Heart left ventricle (tissue), 16 donors: ENCODE data around the gene AQP6. TPM values are rescaled to one million over a fixed set of nuclear protein-coding genes. Genes with fewer than 3 reads are reported as not detected.

Experiments
- ATAC-seq, 4 donors: fragments of 200-7000 bp; cut with Tn5 transposase; one replicate each; pipeline ENCODE4 v1.9.1; 2020 to 2022; ENCODE audit warnings: moderate library complexity in 4 of 4, mild to moderate bottlenecking in 3 of 4, moderate number of reproducible peaks in 1 of 4
- DNase-seq, 5 donors: peaks; one replicate each; pipeline ENCODE4 v3.0.0-alpha.2; 2020
- H3K27ac ChIP-seq, 12 donors: fragments of 200-600 bp; sonication (generic) in 4 of 12; one replicate each; pipeline versions ENCODE4 v1.5.0 to v1.8.0; 2016 to 2022; ENCODE audit warnings: mild to moderate bottlenecking in 2 of 12
- H3K27me3 ChIP-seq, 9 donors: fragments of 200-600 bp; sonication (generic) in 2 of 9; one replicate each; pipeline versions ENCODE4 v1.5.1 to v1.8.0; 2016 to 2022; ENCODE audit warnings: mild to moderate bottlenecking in 3 of 9
- H3K36me3 ChIP-seq, 9 donors: fragments of 200-600 bp; sonication (generic) in 2 of 9; one replicate each; pipeline versions ENCODE4 v1.5.0 to v1.8.0; 2018 to 2022; ENCODE audit warnings: mild to moderate bottlenecking in 2 of 9
- H3K4me1 ChIP-seq, 12 donors: fragments of 200-600 bp; sonication (generic) in 4 of 12; one replicate each; pipeline versions ENCODE4 v1.5.0 to v1.8.0; 2016 to 2022; ENCODE audit warnings: mild to moderate bottlenecking in 3 of 12
- H3K4me3 ChIP-seq, 12 donors: fragments of 200-600 bp; sonication (generic) in 4 of 12; one replicate each; pipeline versions ENCODE4 v1.5.0 to v1.8.0; 2017 to 2022; ENCODE audit warnings: mild to moderate bottlenecking in 9 of 12, moderate library complexity in 4 of 12
- H3K9me3 ChIP-seq, 12 donors: fragments of 200-600 bp; sonication (generic) in 4 of 12; one replicate each; pipeline versions ENCODE4 v1.5.0 to v1.8.0; 2016 to 2022; ENCODE audit warnings: mild to moderate bottlenecking in 1 of 12
- CTCF ChIP-seq, 12 donors: fragments of 200-600 bp; sonication (generic) in 4 of 12; IDR thresholded peaks; one replicate each; pipeline versions ENCODE4 v1.5.0 to v1.8.0; 2018 to 2022; ENCODE audit warnings: antibody characterized with exemption in 12 of 12, mild to moderate bottlenecking in 5 of 12
- POLR2A ChIP-seq, 2 donors: fragments of 450-650 bp; IDR thresholded peaks; one replicate each; pipeline ENCODE4 v1.6.1; 2017; ENCODE audit warnings: antibody characterized with exemption in 2 of 2, mild to moderate bottlenecking in 2 of 2, moderate library complexity in 2 of 2
- WGBS, 4 donors: extraction: QIAGEN DNeasy Blood & Tissue Kit in 2 of 4; methylation state at CpG; one replicate each; pipeline versions ENCODE4 v1.1.5 to v1.1.7; 2013 to 2018; 5-methylcytosine and 5-hydroxymethylcytosine counted together
- intact Hi-C, 10 donors: fragments of 100-400 bp; cut with DNase I; formaldehyde crosslinking; loops; one replicate each; pipeline versions ENCODE4 v1.11.1 to v1.14.2; 2022
- polyA plus RNA-seq, 2 donors: library from polyadenylated mRNA; stranded (reverse); fragments of 200-250 nt; gene quantifications; one replicate each; pipeline ENCODE4 v1.2.3, GENCODE V29; 2013
- total RNA-seq, 9 donors: library from RNA; depleted of rRNA in 2 of 9; stranded (reverse); fragments of >200 nt in 2 of 9; fragmentation: NEBNext Ultra II Directional in 3 of 9; extraction: Animal tissue kit (Norgen Biotek cat#: 25700) in 3 of 9; gene quantifications; one replicate each; pipeline versions ENCODE4 v1.1.0 to v1.2.4, GENCODE V29; 2016 to 2023
- donor health status: ischemic (EF 13 %, LVEDD 7.1; RV severe dilation, severe dysfunction).
- donor health status: healthy with polysubstance abuse.
- donor health status: DM: no; HTN: yes; CAD: no.
- donor health status: DM: no; HTN: no; CAD: no.
- donor health status: ischemic (EF 25% LVEDD 6.9; RV normal size, moderate dysfunction).
- donor health status: ischemic (EF 25% LVEDD 5.7; RV mildly dilated, moderate dysfunction).
- donor health status: healthy.
- donor health status: DM: yes; HTN: yes; CAD: no.
- donor health status: ischemic (EF 35%, LVEDD 5.7; RV mildly dilated, moderate dysfunction).
- donor health status: nonischemic (EF 11% LVEDD 7.7; RV severe dilation, severe dysfunction).
- donor health status: DM: yes; HTN: yes; CAD: no.
- donor health status: PGD.
- donor health status: ischemic (EF 29% LVEDD 5.4; RV normal size, mild dysfunction).
- donor health status: nonischemic (EF 23%, LVEDD 6.1; RV moderate dilation, normal function).

The AQP6 gene
- total and polyA plus RNA-seq, 11 donors: 0.04 TPM; not detected in 9

- peak; percentile 95 to 100 (median 100) for ATAC-seq
- H3K4me1 ChIP-seq: peaks cover 0 to 23% (median 3%) of the 10 kb centered on the region in 12 donors
- H3K9me3 ChIP-seq: no peaks in the 10 kb centered on the region
- H3K4me3 ChIP-seq: peak within 1 kb of the TSS; percentile 45 to 88 (median 65)
- intact Hi-C loops: no loop called here
- WGBS, 4 donors: 5 to 9% (median 6%) methylated on average over 29 to 47 of the region's 47 CpGs
- DNase-seq: peak; percentile 95 to 96 (median 96)
- H3K36me3 ChIP-seq: no peaks in the 10 kb centered on the region
- H3K27ac ChIP-seq: peak within 1 kb of the TSS in 8 of 12 donors; percentile 18 to 75 (median 41)
- no peaks in the 10 kb centered on the region for H3K27me3 ChIP-seq
- TF ChIP-seq CTCF (IDR thresholded peaks at IDR 0.05) (no peak), POLR2A (IDR thresholded peaks at IDR 0.05) (peak in 1 of 2 donors; percentile 45)
These were observed 52.7 kb downstream of the AQP6 start, which contains the start of gene RACGAP1 for GRCh38 chr12:50025187-50026059. Gene RACGAP1 (minus strand): TSS chr12:50025494. CDS start chr12:50016715, 8,779 bp downstream.

- no peak for ATAC-seq
- H3K9me3 ChIP-seq: no peaks in the 10 kb centered on the region
- no peak overlapping the region for H3K4me3 ChIP-seq
- peaks cover 0 to 23% (median 3%) of the 10 kb centered on the region in 12 donors for H3K4me1 ChIP-seq
- no peaks in the 10 kb centered on the region for H3K36me3 ChIP-seq
- H3K27ac ChIP-seq: no peak overlapping the region
- H3K27me3 ChIP-seq: peaks cover 0 to under 1% (median 0%) of the 10 kb centered on the region in 9 donors
- no peak for DNase-seq
- 84 to 93% (median 90%) methylated on average over 3 of the region's 3 CpGs for WGBS, 4 donors
- intact Hi-C loops: no loop called here
- TF ChIP-seq POLR2A (IDR thresholded peaks at IDR 0.05) (no peak), CTCF (IDR thresholded peaks at IDR 0.05) (no peak)
These were observed 53.9 kb downstream of the AQP6 start for GRCh38 chr12:50026691-50027090.

Other genes starting within 250 kb of the AQP6 start
- gene TMBIM6, start 231.4 kb upstream of the AQP6 start, total RNA-seq: 100 to 1,000 TPM; 203 to 376 (median 252) TPM
- 100 to 1,000 TPM; 105 to 285 TPM for gene TMBIM6, start 231.4 kb upstream of the AQP6 start, polyA plus RNA-seq
- gene NCKAP5L, start 144.5 kb upstream of the AQP6 start, total RNA-seq: 10 to 100 TPM; 14.1 to 35.0 (median 25.0) TPM
- gene NCKAP5L, start 144.5 kb upstream of the AQP6 start, polyA plus RNA-seq: 10 to 100 TPM; 19.4 to 27.7 TPM
- gene BCDIN3D, start 129.8 kb upstream of the AQP6 start, total RNA-seq: 1 to 10 TPM; 1.7 to 3.9 (median 2.4) TPM
- 1 to 10 TPM; 1.6 to 2.2 TPM for gene BCDIN3D, start 129.8 kb upstream of the AQP6 start, polyA plus RNA-seq
- gene FAIM2, start 69.0 kb upstream of the AQP6 start, total RNA-seq: 10 to 100 TPM in 2 of 9 donors, 1 to 10 TPM in 6, under 1 TPM in 1; 0.33 to 15.0 (median 3.2) TPM
- 1 to 10 TPM; 5.0 to 6.0 TPM for gene FAIM2, start 69.0 kb upstream of the AQP6 start, polyA plus RNA-seq
- not detected for gene AQP2, start 22.2 kb upstream of the AQP6 start, total RNA-seq
- not detected for gene AQP2, start 22.2 kb upstream of the AQP6 start, polyA plus RNA-seq
- gene AQP5, start 11.1 kb upstream of the AQP6 start, total RNA-seq: under 1 TPM in 5 of 9 donors, not detected in 4; 0.20 to 0.63 (median 0.44) TPM
- gene AQP5, start 11.1 kb upstream of the AQP6 start, polyA plus RNA-seq: under 1 TPM; 0.61 to 0.78 TPM
- 10 to 100 TPM in 1 of 9 donors, 1 to 10 TPM in 8; 1.9 to 17.8 (median 5.2) TPM for gene RACGAP1, start 52.5 kb downstream of the AQP6 start, total RNA-seq
- 1 to 10 TPM in 1 of 2 donors, under 1 TPM in 1; 0.91 to 5.8 TPM for gene RACGAP1, start 52.5 kb downstream of the AQP6 start, polyA plus RNA-seq
- 1 to 10 TPM in 4 of 9 donors, under 1 TPM in 5; 0.31 to 1.8 (median 0.87) TPM for gene ASIC1, start 84.6 kb downstream of the AQP6 start, total RNA-seq
- gene ASIC1, start 84.6 kb downstream of the AQP6 start, polyA plus RNA-seq: under 1 TPM; 0.38 to 0.71 TPM
- 10 to 100 TPM; 13.6 to 35.7 (median 22.0) TPM for gene SMARCD1, start 112.4 kb downstream of the AQP6 start, total RNA-seq
- gene SMARCD1, start 112.4 kb downstream of the AQP6 start, polyA plus RNA-seq: 10 to 100 TPM in 1 of 2 donors, 1 to 10 TPM in 1; 8.5 to 19.3 TPM
- 10 to 100 TPM in 4 of 9 donors, 1 to 10 TPM in 5; 7.4 to 75.8 (median 9.7) TPM for gene GPD1, start 131.1 kb downstream of the AQP6 start, total RNA-seq
- gene GPD1, start 131.1 kb downstream of the AQP6 start, polyA plus RNA-seq: 10 to 100 TPM in 1 of 2 donors, 1 to 10 TPM in 1; 10.0 to 18.1 TPM
- 100 to 1,000 TPM; 134 to 217 (median 154) TPM for gene COX14, start 139.3 kb downstream of the AQP6 start, total RNA-seq
- gene COX14, start 139.3 kb downstream of the AQP6 start, polyA plus RNA-seq: 100 to 1,000 TPM; 172 to 178 TPM
- 10 to 100 TPM in 4 of 9 donors, 1 to 10 TPM in 5; 6.8 to 28.4 (median 9.3) TPM for gene CERS5, start 194.4 kb downstream of the AQP6 start, total RNA-seq
- gene CERS5, start 194.4 kb downstream of the AQP6 start, polyA plus RNA-seq: 10 to 100 TPM; 12.6 to 21.6 TPM